Measurements from ENCODE around the gene INPP4B. TPM values are rescaled to one million over a fixed set of nuclear protein-coding genes. Genes with fewer than 3 reads are reported as not detected.

The INPP4B gene
- total RNA-seq, 1 experiment from 2014 or later, result 114 TPM

- BruUV-seq (replicated peaks), result no TSS peak
- no peak overlapping the region for H3K27ac Mint-ChIP-seq (ENCODE audit: unreplicated experiment)
- no peaks in the 10 kb centered on the region for H3K36me3 Mint-ChIP-seq (ENCODE audit: insufficient read depth, unreplicated experiment)
- no peaks in the 10 kb centered on the region for H3K9me3 Mint-ChIP-seq (ENCODE audit: low read depth, unreplicated experiment)
- H3K27me3 Mint-ChIP-seq (ENCODE audit: unreplicated experiment), result no peaks in the 10 kb centered on the region
- H3K4me3 Mint-ChIP-seq (ENCODE audit: low read depth, unreplicated experiment), result no peak overlapping the region
- H3K4me1 Mint-ChIP-seq (ENCODE audit: low read depth, unreplicated experiment), result peaks cover 20% of the 10 kb centered on the region
- no peak for TF ChIP-seq CTCF (IDR thresholded peaks at IDR 0.05; ENCODE audit: unreplicated experiment)
- no peak for DNase-seq
- intact Hi-C loops (cut with micrococcal nuclease; ENCODE audit: unreplicated experiment), result no loop called here
- CTCF ChIA-PET, result no interaction called here
These were observed 263.8 kb downstream of the INPP4B start for GRCh38 chr4:142582340-142582739.

- H3K27me3 Mint-ChIP-seq (ENCODE audit: unreplicated experiment), result no peaks in the 10 kb centered on the region
- no peak overlapping the region for H3K4me3 Mint-ChIP-seq (ENCODE audit: low read depth, unreplicated experiment)
- intact Hi-C loops (cut with micrococcal nuclease; ENCODE audit: unreplicated experiment), result no loop called here
- no peaks in the 10 kb centered on the region for H3K36me3 Mint-ChIP-seq (ENCODE audit: insufficient read depth, unreplicated experiment)
- H3K4me1 Mint-ChIP-seq (ENCODE audit: low read depth, unreplicated experiment), result peaks cover 20% of the 10 kb centered on the region
- no TSS peak for BruUV-seq (replicated peaks)
- no peak for TF ChIP-seq CTCF (IDR thresholded peaks at IDR 0.05; ENCODE audit: unreplicated experiment)
- H3K27ac Mint-ChIP-seq (ENCODE audit: unreplicated experiment), result no peak overlapping the region
- H3K9me3 Mint-ChIP-seq (ENCODE audit: low read depth, unreplicated experiment), result no peaks in the 10 kb centered on the region
- CTCF ChIA-PET, result no interaction called here
- DNase-seq, result no peak
These were observed 264.2 kb downstream of the INPP4B start for GRCh38 chr4:142581881-142582280.

DNA sequence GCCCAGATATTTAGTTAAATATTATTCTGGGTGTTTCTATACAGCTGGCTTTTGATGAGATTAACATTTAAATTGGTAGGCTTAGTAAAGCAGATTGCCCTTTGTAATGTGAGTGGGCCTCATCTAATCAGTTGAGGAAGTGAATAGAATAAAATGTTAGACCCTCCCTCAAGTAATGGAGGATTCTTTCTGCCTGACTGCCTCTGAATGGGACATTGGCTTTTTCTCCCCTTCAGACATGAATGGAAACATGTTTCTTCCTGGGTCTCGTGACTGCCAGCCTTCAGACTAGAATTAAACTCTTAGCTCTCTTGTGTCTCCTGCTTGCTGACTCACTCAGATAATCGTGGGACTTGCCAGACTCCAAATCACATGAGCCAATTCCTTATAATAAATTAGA is 266.7 kb downstream of the INPP4B start:
- Mint-ChIP-seq H3K27ac (ENCODE audit: unreplicated experiment) (no peak overlapping the region), H3K36me3 (ENCODE audit: insufficient read depth, unreplicated experiment) (no peaks in the 10 kb centered on the region), H3K9me3 (ENCODE audit: low read depth, unreplicated experiment) (no peaks in the 10 kb centered on the region), H3K27me3 (ENCODE audit: unreplicated experiment) (no peaks in the 10 kb centered on the region), H3K4me3 (ENCODE audit: low read depth, unreplicated experiment) (no peak overlapping the region), H3K4me1 (ENCODE audit: low read depth, unreplicated experiment) (peaks cover 27% of the 10 kb centered on the region)
- DNase-seq, result no peak
- intact Hi-C loops (cut with micrococcal nuclease; ENCODE audit: unreplicated experiment), result no loop called here
- TF ChIP-seq CTCF (IDR thresholded peaks at IDR 0.05; ENCODE audit: unreplicated experiment), result no peak
- no TSS peak for BruUV-seq (replicated peaks)
- CTCF ChIA-PET, result no interaction called here

DNA sequence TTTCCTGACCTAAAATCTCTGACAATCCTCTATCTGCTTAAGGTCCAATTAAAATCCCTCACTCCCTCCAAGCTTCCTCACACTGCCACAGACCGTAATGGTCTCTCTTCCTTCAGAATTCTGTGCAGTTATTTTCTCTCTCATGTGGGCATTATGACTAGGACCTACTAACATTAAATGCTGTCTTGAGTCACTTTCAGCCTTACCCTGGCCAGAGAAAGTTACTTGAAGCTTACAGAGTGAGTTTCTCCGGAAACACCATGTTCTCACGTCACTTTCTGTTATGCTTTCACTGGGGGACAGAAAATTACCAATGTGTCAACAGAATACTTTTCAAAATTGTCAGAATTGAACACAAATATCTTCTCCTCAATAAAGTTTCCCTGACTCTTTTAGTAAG is 271.8 kb downstream of the INPP4B start:
- H3K27ac Mint-ChIP-seq (ENCODE audit: unreplicated experiment), result no peak overlapping the region
- no TSS peak for BruUV-seq (replicated peaks)
- no peak for DNase-seq

More for the DNA sequence above, 271.8 kb downstream of the INPP4B start:
- Mint-ChIP-seq H3K4me1 (ENCODE audit: low read depth, unreplicated experiment) (peaks cover 32% of the 10 kb centered on the region), H3K27me3 (ENCODE audit: unreplicated experiment) (no peaks in the 10 kb centered on the region), H3K36me3 (ENCODE audit: insufficient read depth, unreplicated experiment) (no peaks in the 10 kb centered on the region), H3K9me3 (ENCODE audit: low read depth, unreplicated experiment) (no peaks in the 10 kb centered on the region), H3K4me3 (ENCODE audit: low read depth, unreplicated experiment) (no peak overlapping the region)
- intact Hi-C loops (cut with micrococcal nuclease; ENCODE audit: unreplicated experiment), result no loop called here
- CTCF ChIA-PET, result interaction anchor here (0.6 kb wide), 1 partner anchor 846 kb away, joined by 3 read pairs; no protein-coding TSS in a partner anchor
- TF ChIP-seq CTCF (IDR thresholded peaks at IDR 0.05; ENCODE audit: unreplicated experiment), result no peak
